ENCODE measurements around the gene PPP2CA. TPM values are rescaled to one million over a fixed set of nuclear protein-coding genes. Genes with fewer than 3 reads are reported as not detected.
A peak's percentile ranks its signal among the peaks of the same experiment; 100 is the strongest.

PPP2CA gene
- total and polyA plus RNA-seq, 10 of the 15 experiments (the other 5 are each of a cell fraction or from before 2014, with no cell fraction given): 18.6 to 385 (median 134) TPM

GRCh38 chr5:134161513-134162395 lies 64.1 kb downstream of the PPP2CA start:
- no peak overlapping the region for H2AFZ ChIP-seq (ENCODE audit: control insufficient read depth, low read depth, low read length)
- no peaks in the 10 kb centered on the region for H3K27me3 ChIP-seq (replicated peaks in 1 of 2; ENCODE audit: control insufficient read depth in 2 of 2, insufficient read depth in 2 of 2, low read length in 1 of 2)
- ChIA-PET SMC1A (ENCODE audit: uncharacterized antibody, unreplicated experiment) (interaction anchor here (0.6 to 2.5 kb wide), 9 partner anchors 8 to 233 kb away, joined by 3 to 8 read pairs (median 4); no protein-coding TSS in a partner anchor), POLR2A (interaction anchor here (0.7 to 1.0 kb wide), 2 partner anchors 10 to 23 kb away, joined by 3 to 4 read pairs; no protein-coding TSS in a partner anchor), CTCF (interaction anchor here (0.7 to 2.2 kb wide), 8 partner anchors 10 to 135 kb away, joined by 3 to 12 read pairs (median 3); no protein-coding TSS in a partner anchor), RAD21 (ENCODE audit: unreplicated experiment) (interaction anchor here (0.7 to 0.8 kb wide), 2 partner anchors 16 to 163 kb away, joined by 3 read pairs; no protein-coding TSS in a partner anchor)
- peaks cover 2% of the 10 kb centered on the region for H3K79me2 ChIP-seq (ENCODE audit: control insufficient read depth, insufficient read depth, low read length)
- peaks cover 4% of the 10 kb centered on the region; the same call in 2 of the 3 replicates for H3K9me3 ChIP-seq (replicated peaks; ENCODE audit: control insufficient read depth, insufficient read depth, low read length)
- no peak overlapping the region for H3K9ac ChIP-seq (ENCODE audit: control insufficient read depth, insufficient read depth, low read length)
- BruUV-seq (replicated peaks): TSS peak; percentile 1
- in situ Hi-C loops (cut with MboI): no loop called here
- H3K4me3 ChIP-seq: no peak overlapping the region
- no peak for FAIRE-seq
- no peak overlapping the region for H3K27ac ChIP-seq (ENCODE audit: control insufficient read depth, insufficient read depth)
- no peaks in the 10 kb centered on the region for H3K4me1 ChIP-seq (ENCODE audit: control insufficient read depth, insufficient read depth, low read length)
- 100% methylated on average over 6 of the region's 6 CpGs for WGBS (ENCODE audit: insufficient coverage, insufficient replicate concordance, low lambda C conversion rate, missing lambda C conversion rate)
- no peak for DNase-seq (ENCODE audit: low read depth, low spot score)
- H4K20me1 ChIP-seq (ENCODE audit: control insufficient read depth, insufficient read depth): no peaks in the 10 kb centered on the region
- intact Hi-C loops (cut with micrococcal nuclease; ENCODE audit: unreplicated experiment): no loop called here
- 0 out of 3 replicates have a peak, but pooled peaks have one; percentile 35 for ATAC-seq
- peaks cover 9 to 37% of the 10 kb centered on the region in 2 experiments for H3K36me3 ChIP-seq (ENCODE audit: control insufficient read depth in 2 of 2, insufficient read depth in 2 of 2, low read length in 1 of 2)
- H3K4me2 ChIP-seq (ENCODE audit: control insufficient read depth, insufficient read depth): no peak overlapping the region
- TF ChIP-seq CUX1 (IDR thresholded peaks at IDR 0.05; ENCODE audit: insufficient replicate concordance, low read depth, low read length): no peak
- no peak for TF ChIP-seq RUNX3 (IDR thresholded peaks at IDR 0.05; ENCODE audit: low read length)
- no peak for TF ChIP-seq BCL11A (IDR thresholded peaks at IDR 0.05; ENCODE audit: low read depth, low read length)
- TF ChIP-seq POU2F2 (IDR thresholded peaks at IDR 0.05; ENCODE audit: borderline replicate concordance, low read depth, low read length): no peak
- TF ChIP-seq SMARCA5 (IDR thresholded peaks at IDR 0.05): no peak
- no peak for TF ChIP-seq NFYB (IDR thresholded peaks at IDR 0.05; ENCODE audit: insufficient read depth, low read depth, low read length)
- no peak for TF ChIP-seq ASH2L (IDR thresholded peaks at IDR 0.05; ENCODE audit: borderline replicate concordance, low read depth)
- TF ChIP-seq NR2C1 (IDR thresholded peaks at IDR 0.05): no peak
- TF ChIP-seq HDAC6 (IDR thresholded peaks at IDR 0.05; ENCODE audit: unreplicated experiment): no peak
- TF ChIP-seq TCF12 (IDR thresholded peaks at IDR 0.05; ENCODE audit: low read depth, low read length): no peak
- TF ChIP-seq ZZZ3 (IDR thresholded peaks at IDR 0.05; ENCODE audit: control insufficient read depth, insufficient read length, low read depth): no peak
- no peak for TF ChIP-seq PAX5 (IDR thresholded peaks at IDR 0.05; ENCODE audit: borderline replicate concordance, low read depth, low read length)
- TF ChIP-seq CHD2 (IDR thresholded peaks at IDR 0.05; ENCODE audit: borderline replicate concordance, low read depth, low read length): no peak
- TF ChIP-seq, protein P1, sequence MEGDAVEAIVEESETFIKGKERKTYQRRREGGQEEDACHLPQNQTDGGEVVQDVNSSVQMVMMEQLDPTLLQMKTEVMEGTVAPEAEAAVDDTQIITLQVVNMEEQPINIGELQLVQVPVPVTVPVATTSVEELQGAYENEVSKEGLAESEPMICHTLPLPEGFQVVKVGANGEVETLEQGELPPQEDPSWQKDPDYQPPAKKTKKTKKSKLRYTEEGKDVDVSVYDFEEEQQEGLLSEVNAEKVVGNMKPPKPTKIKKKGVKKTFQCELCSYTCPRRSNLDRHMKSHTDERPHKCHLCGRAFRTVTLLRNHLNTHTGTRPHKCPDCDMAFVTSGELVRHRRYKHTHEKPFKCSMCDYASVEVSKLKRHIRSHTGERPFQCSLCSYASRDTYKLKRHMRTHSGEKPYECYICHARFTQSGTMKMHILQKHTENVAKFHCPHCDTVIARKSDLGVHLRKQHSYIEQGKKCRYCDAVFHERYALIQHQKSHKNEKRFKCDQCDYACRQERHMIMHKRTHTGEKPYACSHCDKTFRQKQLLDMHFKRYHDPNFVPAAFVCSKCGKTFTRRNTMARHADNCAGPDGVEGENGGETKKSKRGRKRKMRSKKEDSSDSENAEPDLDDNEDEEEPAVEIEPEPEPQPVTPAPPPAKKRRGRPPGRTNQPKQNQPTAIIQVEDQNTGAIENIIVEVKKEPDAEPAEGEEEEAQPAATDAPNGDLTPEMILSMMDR (IDR thresholded peaks at IDR 0.05 in 2 of 3, conservative IDR thresholded peaks at IDR 0.05 in 1 of 3; ENCODE audit: control insufficient read depth in 2 of 3, extremely low read depth in 1 of 3, insufficient read depth in 1 of 3, low read depth in 3 of 3, low read length in 3 of 3): no peak

All from GM12878 (cell line).